Endothelial cell of umbilical vein (primary cell): ENCODE data around the gene ITPR1. TPM values are rescaled to one million over a fixed set of nuclear protein-coding genes. Genes with fewer than 3 reads are reported as not detected.

Source experiments
- BruUV-seq: library from RNA; stranded (reverse); fragments of 400-500 nt; replicated peaks from 2 replicates; lab custom pipeline; 2021; lab: Mats Ljungman, UMichigan
- CTCF ChIA-PET: fragments of 300-600, 350-600 bp; sonication (Branson Sonifier 250); formaldehyde crosslinking; loops from one replicate; lab custom pipeline; 2021; ENCODE audit warnings: antibody characterized with exemption, inconsistent platforms; lab: Charles Lee
- POLR2A ChIA-PET: fragments of 300-600, 350-600 bp; sonication (Branson Sonifier 250); formaldehyde crosslinking; loops from one replicate; lab custom pipeline; 2021; ENCODE audit warnings: antibody characterized with exemption, inconsistent platforms; lab: Charles Lee
- DNase-seq: peaks from one replicate; pipeline ENCODE4 v3.0.0-alpha.2; 2011; ENCODE audit warnings: low read depth, low spot score
- FAIRE-seq: peaks from 2 replicates; lab custom pipeline; 2011; peaks lifted over from hg19 to GRCh38; lab: Jason Lieb, UNC
- H2AFZ ChIP-seq: 2 replicates; pipeline ENCODE4 v1.6.0; 2012; ENCODE audit warnings: low read depth, low read length, control low read depth, inconsistent platforms
- H3K27ac ChIP-seq: 2 replicates; pipeline ENCODE4 v1.5.1; 2011; ENCODE audit warnings: low read depth, mild to moderate bottlenecking, control low read depth, low read length, moderate library complexity; ENCODE audit not compliant: insufficient read depth
- H3K27me3 ChIP-seq, 2 experiments: 2 replicates each; pipeline versions ENCODE4 v1.6.0 to v1.6.1; 2011; ENCODE audit warnings: low read length in 2 of 2, mixed read lengths in 1 of 2; ENCODE audit not compliant: control insufficient read depth in 2 of 2, insufficient read depth in 2 of 2
- H3K36me3 ChIP-seq, 2 experiments: 2 replicates in 1 of 2; 3 replicates in 1 of 2; pipeline ENCODE4 v1.5.1; 2011; ENCODE audit warnings: low read length in 2 of 2, mild to moderate bottlenecking in 1 of 2, moderate library complexity in 1 of 2; ENCODE audit not compliant: control insufficient read depth in 2 of 2, insufficient read depth in 2 of 2; ENCODE audit errors: extremely low read depth in 1 of 2
- H3K4me1 ChIP-seq: 3 replicates; pipeline ENCODE4 v1.5.1; 2011; ENCODE audit warnings: mild to moderate bottlenecking, low read length; ENCODE audit not compliant: control insufficient read depth, insufficient read depth; ENCODE audit errors: extremely low read depth
- H3K4me2 ChIP-seq: 2 replicates; pipeline ENCODE4 v1.6.1; 2011; ENCODE audit warnings: low read length, control low read depth, mixed read lengths; ENCODE audit not compliant: insufficient read depth
- H3K4me3 ChIP-seq, 3 experiments: fragments of 200-600 bp in 1 of 3; sonication (generic), shearing (Covaris generic) in 1 of 3; replicated peaks in 1 of 3; 2 replicates each; pipeline ENCODE4 v1.5.1; 2011 to 2016; ENCODE audit warnings: control low read depth in 3 of 3, low read length in 3 of 3, mild to moderate bottlenecking in 2 of 3, inconsistent platforms in 1 of 3, low read depth in 1 of 3, moderate library complexity in 1 of 3; ENCODE audit not compliant: insufficient read depth in 1 of 3
- H3K79me2 ChIP-seq: 2 replicates; pipeline ENCODE4 v1.6.0; 2012; ENCODE audit warnings: low read length, inconsistent platforms; ENCODE audit not compliant: control insufficient read depth, insufficient read depth
- H3K9ac ChIP-seq: replicated peaks from 2 replicates; pipeline ENCODE3; 2011; ENCODE audit warnings: low read length, control low read depth; ENCODE audit not compliant: insufficient read depth; ENCODE audit errors: extremely low read depth
- H3K9me1 ChIP-seq: replicated peaks from 3 replicates; pipeline ENCODE4 v1.6.0; 2011; ENCODE audit warnings: mild to moderate bottlenecking, low read length; ENCODE audit not compliant: control insufficient read depth, insufficient read depth; ENCODE audit errors: extremely low read depth
- H3K9me3 ChIP-seq: replicated peaks from 2 replicates; pipeline ENCODE4 v1.5.1; 2012; ENCODE audit warnings: low read length, inconsistent platforms; ENCODE audit not compliant: control insufficient read depth, insufficient read depth
- H4K20me1 ChIP-seq: replicated peaks from 2 replicates; pipeline ENCODE3; 2011; ENCODE audit warnings: mild to moderate bottlenecking, low read length; ENCODE audit not compliant: control insufficient read depth, insufficient read depth; ENCODE audit errors: extremely low read depth
- EZH2 ChIP-seq: IDR thresholded peaks from 2 replicates; pipeline ENCODE4 v1.6.1; 2012; ENCODE audit warnings: borderline replicate concordance, low read depth, mild to moderate bottlenecking, moderate library complexity, low read length, inconsistent platforms; ENCODE audit not compliant: severe bottlenecking
- FOS ChIP-seq: IDR thresholded peaks from 2 replicates; pipeline ENCODE4 v1.6.1; 2011; ENCODE audit warnings: mild to moderate bottlenecking, low read length, moderate library complexity, borderline replicate concordance; ENCODE audit not compliant: insufficient read depth
- GATA2 ChIP-seq: IDR thresholded peaks from 2 replicates; pipeline ENCODE4 v1.7.0; 2011; ENCODE audit warnings: low read depth, mild to moderate bottlenecking, moderate library complexity, mixed read lengths, low read length; ENCODE audit not compliant: insufficient read length, insufficient read depth
- JUN ChIP-seq: IDR thresholded peaks from 2 replicates; pipeline ENCODE4 v1.6.1; 2011; ENCODE audit warnings: borderline replicate concordance, low read depth; ENCODE audit not compliant: insufficient read length, insufficient read depth
- MYC ChIP-seq: IDR thresholded peaks from one replicate; pipeline ENCODE4 v1.6.1; 2011; ENCODE audit warnings: mild to moderate bottlenecking, low read depth, low read length
- POLR2A ChIP-seq: IDR thresholded peaks from 2 replicates; pipeline ENCODE4 v1.6.1; 2012; ENCODE audit warnings: low read depth, mild to moderate bottlenecking, control low read depth, low read length
- POLR2AphosphoS5 ChIP-seq: IDR thresholded peaks from 2 replicates; pipeline ENCODE4 v1.6.1; 2012; ENCODE audit warnings: low read depth, mild to moderate bottlenecking, control low read depth, low read length, moderate library complexity; ENCODE audit not compliant: insufficient read depth
- dilution Hi-C: fragments of 300-500 bp; cut with MboI; formaldehyde crosslinking; loops from one replicate; pipeline ENCODE4 v1.15.0; 2019; ENCODE audit warnings: low sequenced_read_pairs; ENCODE audit not compliant: extremely low pct_ligation_motif_present
- intact Hi-C: fragments of 100-400 bp; cut with micrococcal nuclease; formaldehyde crosslinking; loops from one replicate; pipeline ENCODE4 v1.10.0; 2022
- polyA plus RNA-seq, 4 experiments: library from polyadenylated mRNA; depleted of rRNA in 3 of 4; stranded (reverse) in 3 of 4; unstranded in 1 of 4; fragments of >200 nt; gene quantifications; 2 replicates each; pipeline versions ENCODE4 v1.2.1 to v1.2.3, GENCODE V29; 2011 to 2012; ENCODE audit warnings: missing spikeins in 1 of 4
- total RNA-seq: library from RNA; stranded (reverse); gene quantifications from 2 replicates; pipeline ENCODE4 v1.2.3, GENCODE V29; 2021
- TF ChIP-seq, protein P1 (sequence below), 2 donors: IDR thresholded peaks; 1 replicate in 1 of 2; 2 replicates in 1 of 2; pipeline ENCODE4 v1.5.1; 2011; ENCODE audit warnings: low read length in 2 of 2, mild to moderate bottlenecking in 2 of 2, moderate library complexity in 2 of 2, control low read depth in 1 of 2, inconsistent platforms in 1 of 2, low read depth in 1 of 2; ENCODE audit not compliant: insufficient read depth in 1 of 2; ENCODE audit errors: extremely low read depth in 1 of 2
- TF ChIP-seq, protein P2 (sequence below): IDR thresholded peaks from 2 replicates; pipeline ENCODE4 v1.6.1; 2011; ENCODE audit not compliant: insufficient read depth, insufficient read length

ITPR1 gene
- total and polyA plus RNA-seq, 2 donors (not counting 3 experiments of a cell fraction or from before 2014, with no cell fraction given), result 5.1 to 16.1 TPM

DNA sequence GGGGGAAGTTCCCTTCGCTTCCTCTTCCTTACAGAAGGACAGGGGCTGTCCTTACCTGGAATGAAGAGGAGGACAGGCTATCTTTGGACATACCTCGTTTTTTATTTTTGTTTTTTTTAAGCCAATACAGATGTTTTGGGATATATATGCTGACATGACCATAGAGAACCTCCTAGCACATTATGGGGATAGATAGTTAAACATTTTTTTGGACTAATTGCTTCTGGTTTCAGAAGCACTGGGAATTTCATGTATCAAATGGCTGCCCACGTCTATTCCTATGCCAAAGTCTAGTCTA lies 247.9 kb downstream of the ITPR1 start:
- H3K27ac ChIP-seq, result peak overlapping the region; percentile 99
- ChIA-PET POLR2A (no interaction called here), CTCF (interaction anchor here (0.8 to 1.5 kb wide), 3 partner anchors 10 to 235 kb away, joined by 3 to 11 read pairs (median 4); no protein-coding TSS in a partner anchor)
- H2AFZ ChIP-seq, result peak overlapping the region; percentile 36
- BruUV-seq, result no TSS peak
- peak; percentile 49 for FAIRE-seq
- intact Hi-C loops, result loop anchor here (1.0 kb wide), 7 partner anchors 19 to 285 kb away; no protein-coding TSS in a partner anchor
- H3K4me2 ChIP-seq, result peak overlapping the region; percentile 73
- peak overlapping the region in 1 of 3 experiments; percentile 10 for H3K4me3 ChIP-seq
- no peaks in the 10 kb centered on the region for H3K9me1 ChIP-seq
- DNase-seq, result no peak
- H3K79me2 ChIP-seq, result no peaks in the 10 kb centered on the region
- H4K20me1 ChIP-seq, result no peaks in the 10 kb centered on the region
- no peaks in the 10 kb centered on the region for H3K9me3 ChIP-seq
- H3K4me1 ChIP-seq, result peaks cover 28% of the 10 kb centered on the region
- TF ChIP-seq EZH2, result no peak
- TF ChIP-seq, protein P1, sequence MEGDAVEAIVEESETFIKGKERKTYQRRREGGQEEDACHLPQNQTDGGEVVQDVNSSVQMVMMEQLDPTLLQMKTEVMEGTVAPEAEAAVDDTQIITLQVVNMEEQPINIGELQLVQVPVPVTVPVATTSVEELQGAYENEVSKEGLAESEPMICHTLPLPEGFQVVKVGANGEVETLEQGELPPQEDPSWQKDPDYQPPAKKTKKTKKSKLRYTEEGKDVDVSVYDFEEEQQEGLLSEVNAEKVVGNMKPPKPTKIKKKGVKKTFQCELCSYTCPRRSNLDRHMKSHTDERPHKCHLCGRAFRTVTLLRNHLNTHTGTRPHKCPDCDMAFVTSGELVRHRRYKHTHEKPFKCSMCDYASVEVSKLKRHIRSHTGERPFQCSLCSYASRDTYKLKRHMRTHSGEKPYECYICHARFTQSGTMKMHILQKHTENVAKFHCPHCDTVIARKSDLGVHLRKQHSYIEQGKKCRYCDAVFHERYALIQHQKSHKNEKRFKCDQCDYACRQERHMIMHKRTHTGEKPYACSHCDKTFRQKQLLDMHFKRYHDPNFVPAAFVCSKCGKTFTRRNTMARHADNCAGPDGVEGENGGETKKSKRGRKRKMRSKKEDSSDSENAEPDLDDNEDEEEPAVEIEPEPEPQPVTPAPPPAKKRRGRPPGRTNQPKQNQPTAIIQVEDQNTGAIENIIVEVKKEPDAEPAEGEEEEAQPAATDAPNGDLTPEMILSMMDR (IDR thresholded peaks at IDR 0.05; ENCODE audit: extremely low read depth in 1 of 2, insufficient read depth in 1 of 2, low read depth in 1 of 2, low read length in 2 of 2), result no peak
- no peak for TF ChIP-seq POLR2A
- TF ChIP-seq, protein P2, sequence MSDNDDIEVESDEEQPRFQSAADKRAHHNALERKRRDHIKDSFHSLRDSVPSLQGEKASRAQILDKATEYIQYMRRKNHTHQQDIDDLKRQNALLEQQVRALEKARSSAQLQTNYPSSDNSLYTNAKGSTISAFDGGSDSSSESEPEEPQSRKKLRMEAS, result no peak
- no peak for TF ChIP-seq FOS
- TF ChIP-seq POLR2AphosphoS5, result no peak
- no peak for TF ChIP-seq JUN
- no peak for TF ChIP-seq MYC
- TF ChIP-seq GATA2, result no peak
- H3K9ac ChIP-seq, result peak overlapping the region; percentile 85
- dilution Hi-C loops, result no loop called here
- no peaks in the 10 kb centered on the region for H3K27me3 ChIP-seq
- no peaks in the 10 kb centered on the region for H3K36me3 ChIP-seq
